GM18507 (cell line): Measurements from ENCODE around the gene CACNA2D1.

Source experiments
- DNase-seq: peaks from one replicate; pipeline ENCODE4 v3.0.0; 2011; ENCODE audit warnings: low read depth; ENCODE audit not compliant: insufficient read length; ENCODE audit errors: extremely low spot score
- FAIRE-seq: peaks from 2 replicates; lab custom pipeline; 2011; peaks lifted over from hg19 to GRCh38; lab: Jason Lieb, UNC

CACNA2D1 gene

DNA sequence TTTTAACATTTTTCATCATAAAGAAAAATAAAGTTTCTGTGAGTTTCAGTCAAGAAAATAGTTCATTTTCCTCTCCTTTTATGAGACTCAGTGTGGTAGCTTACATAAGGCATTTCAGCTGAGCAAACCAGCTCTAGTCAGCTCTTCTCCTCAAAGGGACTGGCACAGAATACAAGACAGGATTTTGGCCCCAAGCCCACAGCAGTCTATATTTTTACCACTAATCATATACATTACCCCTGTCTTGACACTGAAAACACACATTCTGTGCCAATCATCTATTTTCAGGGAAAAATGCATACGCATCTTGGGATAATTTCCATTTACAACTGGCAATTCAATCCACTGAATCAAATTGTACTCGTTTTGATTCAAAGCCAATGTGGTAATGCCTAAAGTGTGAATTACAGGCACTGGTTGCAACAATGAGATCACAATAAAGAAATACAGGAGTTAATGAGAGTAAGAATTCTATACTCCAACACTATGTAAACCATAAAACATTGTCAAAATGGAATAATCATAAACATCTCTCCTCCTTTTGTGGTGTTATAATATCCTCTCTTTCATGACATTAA is 186.4 kb downstream of the CACNA2D1 start:
- no peak for FAIRE-seq
- no peak for DNase-seq

DNA sequence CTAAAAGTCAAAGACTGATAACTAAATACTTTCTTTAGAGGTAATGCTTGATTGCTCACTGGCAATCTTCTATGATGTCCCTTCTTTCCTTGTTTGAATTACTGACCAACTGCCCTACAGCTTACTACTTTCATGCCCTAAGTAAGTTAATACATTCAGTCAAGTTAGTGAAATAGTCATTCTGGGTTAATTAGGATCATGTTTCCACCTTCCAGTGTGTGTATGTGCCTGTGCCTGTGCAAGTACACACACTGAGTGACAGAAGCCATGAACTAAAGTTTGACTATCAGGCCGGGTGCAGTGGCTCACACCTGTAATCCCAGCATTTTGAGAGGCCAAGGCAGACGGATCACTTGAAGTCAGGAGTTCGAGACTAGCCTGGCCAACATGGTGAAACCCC is 187.9 kb downstream of the CACNA2D1 start:
- DNase-seq (no peak), FAIRE-seq (no peak)

DNA sequence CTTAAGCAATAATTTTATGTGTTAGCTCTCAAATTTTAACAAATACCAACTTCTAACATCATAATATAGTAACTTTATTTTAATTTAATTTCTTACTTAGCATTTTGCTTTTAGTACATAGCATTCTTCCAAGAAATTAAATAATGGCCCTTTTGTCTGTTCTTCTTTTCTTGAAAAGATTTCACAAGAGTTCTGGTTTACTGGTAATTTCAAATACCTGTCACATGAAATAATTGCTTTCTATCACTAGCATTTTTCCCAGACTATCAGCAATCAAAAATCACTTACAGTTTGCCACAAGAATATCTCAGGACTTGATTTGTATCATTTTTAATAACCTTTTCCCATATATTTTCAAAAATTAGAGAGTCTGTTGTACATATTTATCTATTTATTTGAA is 193.0 kb downstream of the CACNA2D1 start:
- FAIRE-seq = no peak

DNA sequence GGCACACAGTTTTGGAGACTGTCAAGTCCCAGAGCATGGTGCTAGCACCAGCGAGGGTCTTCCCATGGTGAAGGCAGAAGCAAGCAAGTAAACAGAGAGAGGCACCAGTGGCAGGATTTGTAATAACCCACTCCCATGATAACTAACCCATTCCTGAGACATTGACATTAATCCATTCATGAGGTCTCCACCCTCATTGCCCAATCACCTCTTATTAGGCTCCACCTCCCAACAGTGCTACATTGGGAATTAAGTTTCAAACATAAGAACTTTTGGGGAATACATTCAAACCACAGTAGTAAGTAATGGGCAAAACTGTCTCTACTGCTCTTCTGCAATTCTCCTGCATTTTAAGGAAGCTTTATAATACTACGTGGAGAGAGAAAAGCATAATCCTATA is 193.6 kb downstream of the CACNA2D1 start:
- DNase-seq (no peak), FAIRE-seq (no peak)

More for the DNA sequence above, 193.0 kb downstream of the CACNA2D1 start:
- DNase-seq = no peak

DNA sequence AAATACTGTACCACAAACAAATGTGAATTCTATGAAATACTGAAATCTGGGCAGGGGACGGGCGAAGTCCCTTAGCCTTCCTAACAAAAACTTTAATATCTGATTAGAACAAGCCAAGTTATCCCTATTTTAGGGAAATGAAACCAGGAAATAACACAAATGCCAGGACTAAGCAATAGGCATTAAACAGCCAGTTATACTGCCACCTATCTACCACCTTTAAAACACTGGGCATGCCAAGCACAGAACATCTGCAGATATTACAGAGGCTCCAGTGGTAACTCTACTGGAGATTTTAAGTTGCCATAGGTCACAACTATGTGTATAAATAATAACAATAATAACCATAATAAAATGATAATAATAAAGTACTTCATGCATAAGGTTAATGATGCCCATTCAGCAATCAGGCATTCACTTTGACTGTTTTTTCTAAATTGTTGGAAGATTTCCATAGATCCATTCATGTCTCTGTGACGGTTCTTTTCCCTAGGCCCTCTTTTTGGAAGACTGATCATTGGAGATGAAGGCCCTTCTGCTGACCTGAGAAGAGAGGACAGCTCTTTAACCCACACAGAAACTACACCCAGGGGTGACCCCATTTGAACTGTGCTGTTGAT is 195.7 kb downstream of the CACNA2D1 start:
- DNase-seq = no peak

DNA sequence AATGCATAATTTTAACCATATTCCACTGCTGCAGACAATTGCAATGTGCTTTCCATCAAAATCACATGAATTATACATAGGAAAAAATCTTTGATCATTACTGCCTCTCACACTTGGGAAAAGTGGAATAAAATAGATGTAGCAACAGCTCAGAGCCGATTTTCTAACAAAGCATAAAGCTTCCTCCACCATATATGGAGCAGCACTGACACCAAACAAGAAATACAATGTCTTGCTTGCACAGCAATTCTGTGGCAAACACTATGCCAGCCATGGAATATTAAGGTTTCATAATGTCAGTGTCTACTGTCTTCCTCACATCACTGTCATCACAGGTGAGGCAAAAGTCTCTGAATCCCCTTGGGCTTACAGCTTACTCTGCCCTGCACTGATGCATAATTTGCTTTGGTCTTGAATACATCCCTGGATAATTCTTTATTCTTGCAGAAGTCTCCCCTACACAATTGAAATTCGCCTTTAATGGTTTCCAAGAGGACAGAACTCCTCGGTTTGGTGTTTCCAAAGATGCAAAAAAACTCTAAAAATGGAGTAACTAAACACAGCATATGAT is 198.5 kb downstream of the CACNA2D1 start:
- DNase-seq (no peak), FAIRE-seq (no peak)

More for the DNA sequence above, 195.7 kb downstream of the CACNA2D1 start:
- FAIRE-seq = no peak

DNA sequence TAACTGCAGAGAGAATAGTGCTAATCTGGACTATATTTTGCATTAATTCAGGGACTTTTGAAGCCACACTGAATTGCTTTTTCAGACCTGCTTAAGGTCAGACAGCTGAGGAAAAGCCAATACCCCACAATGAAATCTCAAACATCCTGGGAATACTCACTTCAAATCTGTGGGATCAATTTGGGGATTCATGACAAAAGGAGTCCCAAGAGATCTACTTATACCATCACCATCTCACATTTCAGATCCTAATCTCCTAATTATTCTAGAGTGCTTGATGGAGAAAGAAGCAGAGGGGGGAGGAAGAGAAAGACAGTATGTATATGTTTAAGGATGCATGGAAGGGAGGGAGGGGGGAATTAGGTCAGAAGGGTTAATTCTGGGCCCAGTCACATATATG is 202.2 kb downstream of the CACNA2D1 start:
- no peak for DNase-seq

DNA sequence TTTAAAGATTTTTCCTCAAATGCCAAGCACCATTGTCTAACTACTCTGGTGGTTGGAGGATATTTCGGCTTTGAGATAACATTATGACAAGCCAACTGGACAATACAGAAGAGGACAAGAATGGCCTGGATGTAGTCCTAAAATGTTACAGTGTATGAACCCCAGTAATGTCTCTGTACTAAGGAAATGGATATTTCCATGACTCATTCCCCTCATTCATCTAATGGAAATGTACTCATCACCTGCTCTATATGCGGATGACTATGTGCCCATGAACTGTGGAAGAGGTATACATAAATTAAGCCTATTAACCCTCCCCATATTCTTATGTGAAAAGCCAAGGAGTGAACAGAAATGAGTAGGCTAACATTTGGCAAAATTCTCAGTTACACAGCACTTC is 207.9 kb downstream of the CACNA2D1 start:
- no peak for FAIRE-seq
- no peak for DNase-seq

More for the DNA sequence above, 202.2 kb downstream of the CACNA2D1 start:
- no peak for FAIRE-seq

DNA sequence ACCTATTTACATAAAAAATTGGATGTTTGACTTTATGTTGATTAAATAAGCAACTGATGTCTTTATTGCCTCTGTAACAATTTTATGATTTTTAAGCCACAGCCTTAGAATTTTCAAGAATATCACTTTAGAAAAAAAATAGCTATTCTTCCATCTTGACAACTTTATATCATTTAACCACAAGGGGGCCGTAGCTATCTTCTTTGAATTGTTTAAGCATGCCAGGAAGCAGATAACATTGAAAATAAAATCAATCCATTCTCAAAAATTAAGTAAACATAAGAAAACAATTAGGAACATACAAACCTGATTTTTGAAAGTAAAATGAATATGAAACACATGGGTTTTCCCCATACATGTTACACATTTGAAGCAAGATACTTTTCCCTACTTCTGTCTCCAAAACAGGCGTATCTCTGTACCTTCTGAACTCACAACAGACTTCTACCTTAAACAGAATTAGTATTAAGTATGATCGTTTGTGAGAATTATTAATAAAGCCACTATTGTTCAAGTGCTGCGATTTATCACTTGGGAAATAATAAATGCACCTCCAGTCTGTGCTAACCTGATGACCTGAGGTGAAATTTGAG is 209.0 kb downstream of the CACNA2D1 start:
- DNase-seq = no peak
- FAIRE-seq = peak; percentile 58

DNA sequence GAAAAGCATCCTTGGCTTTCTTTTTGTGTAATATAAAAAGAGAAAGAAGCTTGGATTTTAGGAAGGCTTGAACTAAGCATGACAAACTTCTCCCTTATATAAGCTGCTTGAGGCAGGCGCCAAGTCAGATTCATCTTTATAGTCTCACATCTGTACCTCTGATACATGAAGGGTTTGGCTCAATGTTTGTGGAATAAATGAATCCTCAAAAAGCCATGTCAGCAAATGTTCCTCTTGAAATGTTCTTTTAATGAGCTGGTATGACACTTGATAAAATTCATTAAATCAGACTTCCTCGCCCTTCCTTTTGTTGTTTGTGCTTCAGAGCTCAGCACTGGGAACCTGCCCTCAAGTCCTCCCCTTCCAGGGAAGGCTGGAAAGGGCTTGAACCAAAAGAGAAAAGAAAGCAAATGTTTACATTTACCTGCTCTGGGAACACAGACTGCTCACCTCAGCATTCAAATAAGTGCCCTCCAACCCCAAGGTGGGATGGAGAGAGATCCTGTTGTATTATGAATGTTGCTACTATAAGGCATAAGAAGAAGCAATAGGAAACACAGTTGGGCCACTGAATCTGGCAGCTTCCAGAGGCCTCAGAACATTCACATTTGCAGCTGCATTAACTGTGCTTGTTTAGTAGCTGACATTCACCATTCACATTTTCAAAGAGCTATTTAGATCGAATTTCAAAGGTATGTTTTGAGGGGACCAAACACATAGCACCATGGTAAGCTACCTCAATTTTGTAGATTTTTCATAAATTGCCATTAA is 212.6 kb downstream of the CACNA2D1 start:
- FAIRE-seq (no peak), DNase-seq (no peak)

DNA sequence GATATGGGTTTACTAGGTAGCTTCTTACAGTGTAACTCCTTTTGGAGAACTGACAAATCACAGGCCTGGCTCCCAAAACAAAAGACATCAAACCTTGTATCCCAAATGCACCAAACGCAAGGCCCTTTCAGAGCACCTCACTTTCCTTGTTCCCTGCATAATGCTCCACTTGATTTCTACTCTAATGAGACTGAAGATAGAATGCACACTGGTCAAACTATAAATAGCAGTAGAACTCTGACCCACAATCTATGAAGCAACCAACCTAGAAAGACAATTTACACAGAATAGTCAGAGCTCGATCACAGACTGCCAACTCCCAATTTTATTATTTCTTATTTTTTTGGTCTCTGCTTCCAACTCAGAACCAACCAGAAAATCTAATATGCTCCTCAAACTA is 214.4 kb downstream of the CACNA2D1 start:
- FAIRE-seq (no peak), DNase-seq (no peak)

DNA sequence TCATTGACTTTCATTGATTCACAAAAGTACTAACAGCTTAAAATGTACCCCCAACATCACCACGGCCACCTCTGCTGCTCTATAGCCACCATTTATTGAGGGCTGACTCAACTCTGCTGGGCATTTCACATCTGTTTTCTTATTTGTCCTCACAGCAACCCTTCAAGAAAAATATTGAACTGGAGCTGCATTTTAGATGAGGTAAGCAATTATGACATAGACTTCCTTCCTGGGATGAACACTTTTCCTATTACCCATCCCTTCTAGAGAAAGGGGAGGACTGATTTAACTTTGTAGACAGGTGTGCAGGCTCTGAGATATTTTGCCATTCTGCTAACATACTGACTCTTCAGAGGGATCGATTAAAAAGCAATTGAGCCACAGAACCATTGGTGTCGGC is 217.4 kb downstream of the CACNA2D1 start:
- DNase-seq (no peak), FAIRE-seq (no peak)

DNA sequence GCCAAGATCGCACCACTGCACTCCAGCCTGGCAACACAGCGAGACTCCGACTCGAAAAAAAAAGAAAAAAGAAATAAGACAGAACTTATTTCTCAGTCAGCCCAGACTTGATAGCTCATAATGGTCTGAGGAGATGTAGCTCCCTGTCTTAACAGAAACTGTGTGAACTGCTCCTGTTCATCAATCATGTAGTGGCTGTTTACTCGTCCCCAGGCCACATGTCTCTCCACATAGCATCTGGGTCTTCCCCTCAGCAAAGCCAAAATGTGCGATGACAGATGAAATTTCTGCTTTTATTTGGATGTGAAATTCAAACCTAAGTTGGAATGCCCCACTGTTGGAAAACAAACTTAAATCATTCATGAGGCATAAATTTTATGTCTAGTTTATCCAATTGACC is 219.0 kb downstream of the CACNA2D1 start:
- FAIRE-seq = no peak

DNA sequence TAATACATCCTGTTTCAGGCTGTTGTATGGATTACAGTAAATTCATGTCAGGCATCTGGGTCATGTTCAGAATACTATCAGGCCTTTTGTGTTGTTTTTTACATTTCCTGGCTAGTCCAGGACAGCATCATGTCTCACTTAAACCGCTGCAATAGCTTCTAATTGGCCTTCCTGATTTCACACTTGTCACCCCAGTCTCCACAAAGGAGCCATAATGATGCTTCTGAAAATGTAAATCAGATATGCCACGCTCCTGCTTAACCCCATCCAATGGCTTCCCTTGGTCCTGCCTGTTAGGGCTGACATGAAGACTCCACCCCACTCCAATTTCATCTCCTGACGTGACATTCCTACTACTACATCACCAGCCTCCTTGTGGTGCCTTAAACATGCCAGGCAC is 220.0 kb downstream of the CACNA2D1 start:
- DNase-seq = no peak
- FAIRE-seq = no peak

More for the DNA sequence above, 219.0 kb downstream of the CACNA2D1 start:
- no peak for DNase-seq

DNA sequence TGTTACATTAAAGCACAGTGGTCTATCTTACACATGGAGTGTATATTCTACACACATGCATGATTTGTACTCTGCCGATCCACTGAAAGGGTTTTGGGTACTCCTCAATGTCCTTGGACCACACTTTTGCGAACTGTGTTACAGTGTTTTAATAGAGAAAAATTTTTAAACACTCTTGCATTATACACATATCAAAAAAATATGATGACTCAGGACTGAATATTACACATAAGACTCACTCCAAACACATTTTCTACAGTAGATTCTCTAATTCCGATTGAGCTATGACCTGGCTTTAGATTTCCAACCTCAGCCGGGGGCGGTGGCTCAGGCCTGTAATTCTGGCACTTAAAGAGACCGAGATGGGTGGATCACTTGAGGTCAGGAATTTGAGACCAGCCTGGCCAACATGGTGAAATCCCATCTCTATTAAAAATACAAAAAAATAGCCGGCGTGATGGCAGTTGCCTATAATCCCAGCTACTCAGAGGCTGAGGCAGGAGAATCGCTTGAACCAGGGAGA is 222.4 kb downstream of the CACNA2D1 start:
- DNase-seq = no peak
- no peak for FAIRE-seq

DNA sequence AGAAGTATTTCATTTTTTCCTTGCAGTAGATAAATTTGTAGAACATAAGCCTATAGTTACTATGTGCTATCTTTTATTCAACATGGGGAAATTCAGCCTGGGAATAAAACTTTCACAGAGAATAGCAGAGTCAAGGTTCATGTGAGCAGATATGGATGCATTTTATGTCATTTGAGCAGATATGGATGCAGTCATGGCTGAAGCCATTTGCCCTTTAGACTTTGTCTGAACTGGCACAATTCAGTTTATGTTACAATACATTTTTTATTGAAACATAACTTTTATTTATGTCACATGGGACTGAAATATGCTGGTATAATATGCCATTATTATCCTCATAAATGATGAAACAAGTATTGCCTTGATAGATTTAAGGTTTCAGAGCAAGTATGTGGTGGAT is 231.1 kb downstream of the CACNA2D1 start:
- FAIRE-seq = no peak

DNA sequence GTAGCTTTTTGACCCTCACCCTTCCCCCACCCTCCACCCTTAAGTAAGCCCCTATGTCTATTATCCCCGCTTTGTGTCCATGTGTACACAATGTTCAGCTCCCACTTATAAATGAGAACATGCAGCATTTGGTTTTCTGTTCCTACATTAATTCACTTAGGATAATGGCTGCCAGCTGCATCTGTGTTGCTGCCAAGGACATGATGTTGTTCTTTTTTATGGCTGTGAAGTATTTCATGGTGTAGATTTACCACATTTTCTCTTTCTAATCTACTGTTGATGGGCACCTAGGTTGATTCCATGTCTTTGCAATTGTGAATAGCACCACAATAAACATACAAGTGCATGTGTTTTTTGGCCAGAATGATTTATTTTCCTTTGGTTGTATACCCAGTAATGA is 232.2 kb downstream of the CACNA2D1 start:
- FAIRE-seq = no peak
- no peak for DNase-seq

More for the DNA sequence above, 231.1 kb downstream of the CACNA2D1 start:
- DNase-seq = no peak

DNA sequence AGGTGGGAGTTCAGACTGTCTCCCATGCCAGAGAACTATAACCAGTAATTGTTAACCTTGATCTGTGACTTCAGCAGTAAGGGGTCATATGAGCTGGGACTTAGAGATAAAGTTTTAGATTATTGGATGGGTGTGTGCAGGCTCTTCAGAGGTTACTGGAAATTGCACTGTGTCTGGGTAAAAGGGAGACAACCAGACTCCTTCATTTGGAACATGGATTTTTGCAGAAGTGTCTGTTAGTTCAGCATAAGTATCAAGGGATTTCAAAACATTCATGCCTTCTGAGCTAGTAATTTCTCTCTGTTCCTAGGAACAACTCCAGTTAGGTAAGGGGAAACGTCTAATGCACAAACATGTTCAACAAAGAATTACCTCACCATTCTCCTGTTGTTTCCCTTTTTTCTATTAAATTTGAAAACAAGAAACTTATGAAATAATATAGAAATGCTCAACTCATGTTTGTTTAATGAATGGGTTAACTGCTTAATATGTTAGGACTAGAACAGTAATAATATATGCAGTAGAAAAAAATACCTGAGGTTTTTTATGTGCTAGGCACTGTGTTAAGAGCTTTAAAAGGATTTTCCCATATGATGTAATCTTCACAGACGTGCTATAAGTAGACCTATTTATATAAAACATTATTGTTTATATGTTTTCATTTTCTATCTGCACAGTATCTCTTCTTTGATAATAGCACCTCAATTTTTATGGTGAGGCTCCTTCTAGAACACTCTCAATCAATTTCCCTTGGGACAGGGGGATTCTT is 233.0 kb downstream of the CACNA2D1 start:
- FAIRE-seq (no peak), DNase-seq (no peak)

DNA sequence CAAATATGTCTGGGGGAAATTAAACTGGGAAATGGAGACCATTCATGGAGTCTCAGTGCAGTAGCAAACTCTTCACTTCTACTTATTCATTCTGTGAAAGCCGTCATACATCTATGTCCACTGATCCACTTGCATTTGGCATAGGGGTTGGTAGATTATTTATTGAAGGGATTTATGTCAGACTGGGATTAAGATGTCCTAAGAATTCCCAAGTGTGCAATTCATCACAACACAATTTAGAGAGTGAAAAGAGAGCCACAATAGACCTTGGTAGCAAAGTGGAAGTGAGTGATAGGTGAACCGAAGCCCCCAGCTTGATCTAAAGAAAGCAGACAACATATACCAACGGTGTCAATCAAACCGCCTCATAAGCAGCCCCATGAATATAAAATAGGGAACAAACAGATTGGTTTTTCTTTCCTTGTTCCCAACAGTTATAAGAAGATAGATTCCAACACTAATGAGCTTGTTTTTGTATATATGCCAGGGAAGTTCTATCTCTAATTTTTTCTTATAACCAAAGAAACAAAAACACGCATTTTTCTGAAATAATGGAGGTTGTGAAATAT is 234.3 kb downstream of the CACNA2D1 start:
- no peak for DNase-seq

More for the DNA sequence above, 234.3 kb downstream of the CACNA2D1 start:
- no peak for FAIRE-seq
